GM19438 (cell line): Measurements from ENCODE around the gene SIX4.
"Not testable (repeated sequence)": the region's sequence is repeated elsewhere in the genome, so short reads cannot be mapped to it uniquely, and the experiment has no call there.

Source experiments
- ATAC-seq: cut with Tn5 transposase; IDR thresholded peaks from one replicate; pipeline ENCODE4 v1.9.1; 2021; ENCODE audit warnings: low read depth; ENCODE audit not compliant: unreplicated experiment

The SIX4 gene

GRCh38 chr14:60723907-60724618, at the start of gene SIX4:
Gene SIX4 (minus strand): TSS chr14:60724351. CDS start chr14:60724074, 277 bp downstream.
- peak; percentile 42 for ATAC-seq

- no peak for ATAC-seq
Observed at GRCh38 chr14:60773558-60773957, 49.4 kb upstream of the SIX4 start.

DNA sequence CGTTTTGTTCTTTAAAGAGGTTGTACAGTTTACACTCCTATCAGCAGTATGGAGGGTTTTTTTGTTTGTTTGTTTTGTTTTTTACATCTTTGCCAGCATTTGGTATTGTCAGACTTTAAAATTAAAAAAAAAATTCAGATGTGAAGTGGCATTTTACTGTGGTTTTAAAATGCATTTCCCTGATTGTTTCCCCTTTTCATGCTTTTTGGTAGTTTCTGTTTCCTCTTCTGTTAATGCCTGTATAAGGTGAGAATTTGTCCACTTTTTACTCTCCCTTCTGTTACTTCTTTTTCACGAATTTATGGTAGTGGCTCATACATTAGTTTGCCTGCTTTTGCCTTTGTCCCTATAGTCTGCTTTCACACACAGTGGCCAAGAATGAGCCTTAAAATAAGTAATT, 47.0 kb upstream of the SIX4 start:
- no peak for ATAC-seq

DNA sequence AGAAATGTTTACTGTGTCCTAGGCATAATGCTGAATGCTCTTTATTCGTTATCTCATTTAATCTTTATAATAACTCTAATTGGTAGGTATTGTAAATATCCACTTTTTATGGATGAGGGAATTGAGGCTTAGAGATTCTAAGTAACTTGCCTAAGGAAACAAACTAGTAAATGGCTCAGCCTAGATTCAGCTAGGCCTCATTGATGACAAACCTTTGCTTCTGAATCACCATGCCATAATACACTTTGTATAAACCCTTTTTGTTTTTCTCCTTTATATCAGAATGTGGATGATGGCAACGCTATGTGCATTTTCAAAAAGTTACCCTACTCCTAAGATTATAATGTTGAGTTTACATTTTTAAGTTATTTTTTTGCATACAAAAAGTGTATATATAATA, 44.5 kb upstream of the SIX4 start:
- no peak for ATAC-seq

DNA sequence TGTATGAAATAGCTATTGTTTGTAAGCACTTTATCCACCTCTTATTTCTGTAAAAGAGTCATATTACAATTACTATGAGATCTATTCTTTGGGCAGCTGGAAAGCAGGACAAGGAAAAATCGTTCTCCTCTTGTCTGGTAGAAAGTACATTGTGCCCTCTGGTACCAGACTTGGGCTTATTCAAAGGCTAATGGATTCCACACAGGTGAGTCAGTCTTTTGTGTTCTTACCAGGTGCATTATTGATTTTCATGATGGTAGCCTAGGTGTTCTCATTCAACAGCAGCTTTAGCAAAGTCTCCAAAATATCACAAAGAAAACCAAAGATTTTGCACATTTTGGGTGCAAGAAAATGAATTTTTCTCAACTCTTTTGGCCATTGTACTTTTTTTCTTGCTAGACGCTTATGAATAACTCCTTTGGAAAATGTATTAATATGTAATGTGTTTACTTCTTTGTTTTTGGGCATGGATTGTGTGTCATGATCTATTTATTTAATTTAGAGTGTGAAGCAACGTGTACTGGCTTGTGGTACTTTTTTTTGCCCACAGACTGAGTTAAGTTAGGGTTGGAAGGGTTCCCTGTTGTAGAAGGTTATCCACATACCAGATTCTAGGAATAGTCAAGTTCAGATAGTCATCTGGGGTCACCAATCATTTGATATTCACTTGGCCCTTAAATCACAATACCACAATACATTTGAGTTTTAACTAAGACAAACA, 36.7 kb upstream of the SIX4 start:
- no peak for ATAC-seq

- no peak for ATAC-seq
Observed at GRCh38 chr14:60760209-60760608, 36.1 kb upstream of the SIX4 start.

GRCh38 chr14:60758885-60759284, 34.7 kb upstream of the SIX4 start:
- no peak for ATAC-seq

DNA sequence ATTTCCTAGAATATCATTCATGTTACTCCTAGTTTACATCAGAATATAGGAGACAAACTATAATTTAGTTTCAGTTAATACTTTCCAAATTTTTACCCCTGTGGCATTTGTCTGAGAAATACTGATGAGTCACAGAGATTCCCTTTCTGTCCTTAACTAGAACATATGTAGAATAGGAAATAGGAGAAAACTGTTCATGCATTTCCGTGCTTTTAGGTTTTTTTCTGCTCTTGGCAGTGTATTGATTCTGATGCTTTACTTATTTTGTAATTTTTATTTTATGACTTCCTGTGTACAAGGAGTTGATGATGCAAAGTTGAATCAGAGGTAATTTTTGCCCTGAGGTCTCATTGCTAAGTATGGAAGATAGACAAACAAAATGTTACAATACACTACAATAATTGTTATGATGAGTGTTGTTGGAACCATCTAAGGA, 33.4 kb upstream of the SIX4 start:
- ATAC-seq, result no peak

DNA sequence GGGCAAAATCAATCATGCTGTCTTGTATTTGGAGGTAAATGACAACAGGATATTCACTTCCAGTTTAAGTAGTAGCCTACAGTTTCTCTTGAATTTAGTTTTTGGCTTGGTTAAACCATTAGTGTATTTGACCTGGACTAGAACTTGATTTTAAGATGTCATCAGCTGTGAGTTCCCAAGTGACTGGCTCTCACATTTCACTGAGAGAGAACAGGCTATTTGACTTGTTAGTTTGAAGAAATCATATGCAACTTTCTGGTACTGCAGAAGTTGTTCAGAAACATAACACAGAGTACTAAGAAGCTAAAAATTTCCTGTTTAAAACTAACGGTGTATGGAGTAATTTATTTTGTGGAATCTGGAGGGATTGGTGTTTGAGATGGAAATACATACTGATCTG, 32.7 kb upstream of the SIX4 start:
- ATAC-seq, result no peak

GRCh38 chr14:60753264-60754119, 29.3 kb upstream of the SIX4 start:
- peak; percentile 97 for ATAC-seq

DNA sequence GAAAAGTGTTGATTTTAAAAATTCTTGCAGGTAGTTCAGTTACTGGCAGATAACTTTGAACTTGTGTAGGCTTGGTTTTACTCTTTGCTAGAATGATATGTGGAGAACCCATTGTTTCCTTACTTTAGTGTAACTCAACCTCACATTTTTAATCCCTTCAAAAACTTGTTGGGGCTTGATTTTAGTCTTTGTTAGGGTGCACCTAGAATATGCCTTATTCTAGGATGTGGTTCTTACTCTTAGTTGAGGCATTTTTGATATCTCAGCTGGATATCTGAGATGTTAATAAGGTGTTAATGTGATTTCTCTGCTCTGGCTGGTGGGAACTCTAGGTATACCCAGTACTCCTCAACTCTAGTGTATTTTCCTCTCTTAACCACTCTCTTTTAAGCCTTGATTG, 20.4 kb upstream of the SIX4 start:
- ATAC-seq, result no peak

DNA sequence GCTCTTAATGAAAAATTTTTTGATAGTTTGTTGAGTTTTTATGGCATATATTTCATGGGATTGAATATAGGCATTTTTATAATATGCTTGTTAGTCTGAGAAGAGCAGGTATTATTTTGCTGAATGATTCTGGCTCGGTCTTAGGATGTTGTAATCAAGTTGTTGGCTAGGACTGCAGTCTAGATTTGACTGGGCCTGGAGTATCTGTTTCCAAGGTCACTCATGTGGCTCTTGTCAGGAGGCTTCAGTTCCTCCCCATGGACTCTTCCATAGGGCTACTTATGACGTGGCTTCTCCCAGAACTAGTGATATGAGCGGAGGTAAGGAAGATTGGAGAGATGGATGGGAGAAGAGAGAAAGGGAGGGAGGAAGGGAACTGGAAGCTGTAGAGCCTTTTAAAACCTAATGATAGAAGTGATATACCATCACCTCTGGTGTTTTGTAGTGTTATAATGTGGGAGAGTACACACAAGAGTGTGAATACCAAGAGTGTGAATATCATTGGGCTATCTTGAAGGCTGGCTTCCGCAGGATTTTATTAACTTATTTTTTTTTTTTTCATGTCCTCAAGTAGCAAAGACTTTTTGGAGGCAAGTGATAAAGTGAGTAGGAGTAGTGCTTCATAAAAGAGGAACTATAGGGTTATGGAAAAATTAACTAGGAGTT, 14.8 kb upstream of the SIX4 start:
- ATAC-seq, result no peak

- ATAC-seq, result no peak
Observed at GRCh38 chr14:60736494-60736893, 12.3 kb upstream of the SIX4 start.

GRCh38 chr14:60735416-60735815, 11.3 kb upstream of the SIX4 start:
- no peak for ATAC-seq

- peak; percentile 92 for ATAC-seq
Observed at GRCh38 chr14:60734465-60735242, 10.5 kb upstream of the SIX4 start, which contains the start of gene MNAT1. Gene MNAT1 (plus strand): TSS chr14:60734761. CDS start chr14:60734863, 102 bp downstream.

DNA sequence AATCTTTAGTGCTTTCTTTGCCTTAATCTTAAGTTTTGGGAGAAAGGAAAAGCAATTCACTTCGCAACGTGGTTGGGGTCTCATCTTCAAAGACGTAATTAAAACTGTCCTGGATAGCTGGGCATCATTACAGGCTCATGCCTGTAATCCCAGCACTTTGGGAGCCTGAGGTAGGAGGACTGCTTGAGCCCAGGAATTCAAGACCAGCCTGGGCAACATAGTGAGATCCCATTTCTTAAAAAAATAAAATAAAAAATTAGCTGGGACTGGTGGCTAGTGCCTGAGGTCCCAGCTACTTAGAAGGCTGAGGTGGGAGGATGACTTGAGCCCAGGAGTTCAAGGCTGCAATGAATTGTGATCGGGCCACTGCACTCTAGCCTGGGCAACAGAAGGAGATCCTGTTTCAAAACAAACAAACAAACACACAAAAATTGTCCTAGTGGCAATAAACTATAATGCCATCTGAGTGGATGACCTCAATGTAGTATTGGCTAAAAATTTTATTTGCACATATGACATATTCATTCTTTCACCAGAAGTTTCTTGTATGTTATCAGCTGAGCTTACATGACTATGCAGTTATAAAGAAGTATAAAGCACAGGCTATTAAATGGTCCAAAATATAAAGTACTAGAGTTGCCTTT, 8.8 kb upstream of the SIX4 start:
- ATAC-seq, result no peak

DNA sequence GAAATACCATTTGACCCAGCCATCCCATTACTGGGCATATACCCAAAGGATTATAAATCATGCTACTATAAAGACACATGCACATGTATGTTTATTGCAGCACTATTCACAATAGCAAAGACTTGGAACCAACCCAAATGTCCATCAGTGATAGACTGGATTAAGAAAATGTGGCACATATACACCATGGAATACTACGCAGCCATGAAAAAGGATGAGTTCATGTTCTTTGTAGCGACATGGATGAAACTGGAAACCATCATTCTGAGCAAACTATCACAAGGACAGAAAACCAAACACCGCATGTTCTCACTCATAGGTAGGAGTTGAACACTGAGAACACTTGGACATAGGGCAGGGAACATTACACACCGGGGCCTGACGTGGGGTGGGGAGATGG, 7.1 kb upstream of the SIX4 start:
- not testable (repeated sequence) for ATAC-seq

GRCh38 chr14:60723116-60723906, 840 bp downstream of the SIX4 start:
- ATAC-seq, result peak; percentile 36
